Kasumi-1 (cell line): ENCODE data around the gene ATP8A1.
"Not testable (repeated sequence)": the region's sequence is repeated elsewhere in the genome, so short reads cannot be mapped to it uniquely, and the experiment has no call there.

Source experiments
- DNase-seq, 2 experiments: peaks; one replicate each; lab custom pipeline; 2025; lab: John Stamatoyannopoulos, UW

ATP8A1 gene

GRCh38 chr4:42501624-42502401 is 155.1 kb downstream of the ATP8A1 start:
- no peak for DNase-seq

GRCh38 chr4:42498040-42498439 is 158.9 kb downstream of the ATP8A1 start:
- DNase-seq: no peak

GRCh38 chr4:42497142-42497910 is 159.6 kb downstream of the ATP8A1 start:
- no peak for DNase-seq

GRCh38 chr4:42492962-42493361 is 163.9 kb downstream of the ATP8A1 start:
- DNase-seq: no peak

- no peak for DNase-seq
These were observed 166.9 kb downstream of the ATP8A1 start for GRCh38 chr4:42490015-42490414.

GRCh38 chr4:42489095-42489494 is 167.8 kb downstream of the ATP8A1 start:
- no peak for DNase-seq

- DNase-seq: no peak
These were observed 168.4 kb downstream of the ATP8A1 start for GRCh38 chr4:42488554-42488953.

- no peak for DNase-seq
These were observed 168.8 kb downstream of the ATP8A1 start for GRCh38 chr4:42488114-42488513.

GRCh38 chr4:42487230-42487629 is 169.7 kb downstream of the ATP8A1 start:
- DNase-seq: no peak

GRCh38 chr4:42486156-42486555 is 170.7 kb downstream of the ATP8A1 start:
- DNase-seq: not testable (repeated sequence)

- DNase-seq: no peak
These were observed 172.3 kb downstream of the ATP8A1 start for GRCh38 chr4:42484630-42485029.

GRCh38 chr4:42483426-42484379 is 173.2 kb downstream of the ATP8A1 start:
- no peak for DNase-seq

- DNase-seq: no peak
These were observed 174.2 kb downstream of the ATP8A1 start for GRCh38 chr4:42482516-42483327.

- DNase-seq: no peak
These were observed 176.2 kb downstream of the ATP8A1 start for GRCh38 chr4:42480717-42481116.

- DNase-seq: no peak
These were observed 176.6 kb downstream of the ATP8A1 start for GRCh38 chr4:42480281-42480680.

GRCh38 chr4:42478946-42479345 is 178.0 kb downstream of the ATP8A1 start:
- no peak for DNase-seq

- DNase-seq: no peak
These were observed 178.4 kb downstream of the ATP8A1 start for GRCh38 chr4:42478509-42478908.

GRCh38 chr4:42474406-42474805 is 182.5 kb downstream of the ATP8A1 start:
- no peak for DNase-seq

- DNase-seq: no peak
These were observed 183.7 kb downstream of the ATP8A1 start for GRCh38 chr4:42473071-42473684.

GRCh38 chr4:42471896-42472295 is 185.0 kb downstream of the ATP8A1 start:
- no peak for DNase-seq

- no peak for DNase-seq
These were observed 186.9 kb downstream of the ATP8A1 start for GRCh38 chr4:42470023-42470422.
